HG02852 (cell line): ENCODE measurements around the gene CLDN11.

ENCODE experiments used
- ATAC-seq: cut with Tn5 transposase; IDR thresholded peaks from one replicate; pipeline ENCODE4 v1.9.1; 2021; ENCODE audit warnings: mild to moderate bottlenecking, moderate library complexity; ENCODE audit not compliant: unreplicated experiment

The CLDN11 gene

GRCh38 chr3:170426240-170426797, 7.7 kb downstream of the CLDN11 start:
- no peak for ATAC-seq

GRCh38 chr3:170428095-170428494, 9.4 kb downstream of the CLDN11 start:
- ATAC-seq = no peak

DNA sequence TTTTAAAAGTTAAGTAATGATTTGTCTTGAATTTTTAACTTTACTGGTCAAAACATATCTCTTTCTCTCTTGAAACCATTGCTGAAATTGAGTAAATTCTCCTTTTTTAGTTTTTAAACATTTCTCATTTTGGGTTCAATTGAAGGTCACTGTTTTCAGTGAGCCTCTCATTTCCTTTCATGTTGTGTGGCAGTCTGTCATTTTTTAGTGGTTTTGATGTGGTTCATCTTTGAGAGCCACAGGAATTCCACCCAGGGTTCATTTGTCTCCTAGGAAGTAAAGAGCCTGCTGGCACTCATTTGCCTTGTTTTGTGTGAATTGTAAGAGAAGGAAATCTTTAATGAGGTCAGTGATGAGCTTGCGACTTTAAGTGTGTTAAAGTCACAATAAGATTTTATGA, 10.4 kb downstream of the CLDN11 start:
- ATAC-seq = peak; percentile 71

GRCh38 chr3:170431054-170431453, 12.4 kb downstream of the CLDN11 start:
- no peak for ATAC-seq

GRCh38 chr3:170432416-170432815, 13.7 kb downstream of the CLDN11 start:
- no peak for ATAC-seq

DNA sequence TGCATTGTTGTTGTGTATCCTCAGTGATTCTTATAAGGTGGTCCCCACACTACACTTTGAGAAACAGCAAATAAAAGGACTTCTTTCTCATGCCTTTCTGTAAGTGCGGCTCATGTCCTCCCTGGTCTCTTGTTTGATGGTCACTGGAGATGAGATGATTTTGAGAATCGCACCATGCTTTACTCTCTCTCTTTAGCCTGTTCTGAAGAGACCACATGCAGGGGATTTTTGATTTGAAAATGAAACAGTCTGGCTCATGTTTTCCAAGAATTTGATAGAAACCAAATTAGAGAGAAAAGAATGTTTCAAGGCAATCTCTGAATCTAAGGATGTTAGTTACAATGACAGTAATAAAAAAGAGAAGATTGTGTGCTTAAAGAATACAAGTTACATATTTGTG, 18.0 kb downstream of the CLDN11 start:
- no peak for ATAC-seq

- no peak for ATAC-seq
These were observed 18.5 kb downstream of the CLDN11 start for GRCh38 chr3:170437176-170437575.

GRCh38 chr3:170437696-170438407, 19.2 kb downstream of the CLDN11 start:
- ATAC-seq = no peak

GRCh38 chr3:170438836-170439235, 20.2 kb downstream of the CLDN11 start:
- no peak for ATAC-seq

DNA sequence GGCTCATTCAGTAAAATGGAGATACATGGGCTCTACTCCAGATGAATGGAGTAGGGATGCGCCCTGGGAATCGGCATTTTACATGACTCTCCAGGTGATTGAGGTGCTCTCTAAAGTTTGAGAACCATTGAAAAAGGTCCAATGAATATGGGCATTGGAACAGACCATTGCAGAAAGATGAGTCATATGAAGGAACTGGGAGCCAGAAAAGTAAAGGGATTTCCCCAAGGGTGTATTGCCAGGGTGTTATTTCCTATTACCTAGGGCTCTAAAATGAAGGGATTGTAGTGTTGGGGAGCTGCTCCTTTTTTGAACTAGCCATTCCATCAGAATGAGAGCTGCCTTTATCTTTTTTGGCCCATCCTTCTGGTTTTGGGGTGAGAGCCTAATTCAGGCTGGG, 21.7 kb downstream of the CLDN11 start:
- no peak for ATAC-seq

DNA sequence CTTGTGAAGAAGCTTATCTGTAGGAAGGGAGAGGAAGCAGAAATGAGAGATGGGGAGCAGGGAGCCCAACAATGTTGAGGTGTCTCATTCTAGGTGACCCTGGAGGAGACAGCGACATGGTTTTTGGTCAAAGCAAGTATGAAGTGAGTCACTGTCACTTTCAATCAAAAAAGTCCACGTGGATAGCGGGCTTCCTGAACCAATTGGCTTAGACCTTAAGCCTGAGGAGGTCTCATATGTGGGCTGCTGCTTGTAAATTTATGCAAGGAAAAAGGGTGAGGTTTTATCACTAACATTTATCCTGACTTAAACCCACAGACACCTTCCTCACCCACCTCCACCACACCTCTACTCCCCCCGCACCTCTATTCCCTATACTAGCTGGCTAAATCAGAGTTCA, 22.7 kb downstream of the CLDN11 start:
- ATAC-seq = no peak

- ATAC-seq = no peak
These were observed 24.3 kb downstream of the CLDN11 start for GRCh38 chr3:170442947-170443346.

DNA sequence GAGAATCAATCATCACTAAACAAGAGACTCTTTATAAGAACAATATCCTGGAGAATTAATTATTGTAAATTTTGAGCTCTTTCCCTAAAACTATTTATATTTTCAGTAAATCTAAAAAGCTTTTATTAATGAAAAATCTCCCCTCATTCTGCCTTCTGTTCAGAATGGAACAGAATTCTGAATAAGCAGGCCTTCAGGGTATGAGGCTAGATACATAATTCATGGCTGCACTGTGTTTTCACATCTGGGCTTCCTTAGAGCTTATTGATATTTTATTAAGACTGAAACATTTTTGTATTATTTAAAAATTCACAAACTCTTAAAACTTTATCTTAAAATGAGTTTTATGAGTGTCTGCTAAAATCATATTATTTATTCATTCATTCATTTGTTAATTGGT, 24.8 kb downstream of the CLDN11 start:
- ATAC-seq = no peak

DNA sequence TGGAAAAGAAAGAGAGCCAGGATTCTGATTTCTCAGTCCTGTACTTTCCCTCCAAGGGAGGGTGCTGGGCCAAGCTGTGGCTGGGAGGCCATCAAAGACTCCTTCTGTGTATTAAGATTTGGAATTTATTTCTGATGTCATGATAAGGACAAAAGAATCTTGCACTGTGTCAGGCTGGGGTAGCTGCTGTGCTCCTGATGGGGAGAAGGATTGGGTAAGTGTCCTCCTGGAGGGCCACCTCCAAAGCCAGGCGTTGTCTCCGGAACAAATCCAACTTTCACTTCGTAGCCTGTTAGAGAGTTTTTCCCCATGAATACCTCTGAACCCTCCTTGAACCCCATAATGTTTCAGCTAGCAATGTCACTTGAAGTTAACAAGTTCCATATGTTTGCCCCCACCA, 29.9 kb downstream of the CLDN11 start:
- no peak for ATAC-seq

- ATAC-seq = no peak
These were observed 31.4 kb downstream of the CLDN11 start for GRCh38 chr3:170450039-170450438.

DNA sequence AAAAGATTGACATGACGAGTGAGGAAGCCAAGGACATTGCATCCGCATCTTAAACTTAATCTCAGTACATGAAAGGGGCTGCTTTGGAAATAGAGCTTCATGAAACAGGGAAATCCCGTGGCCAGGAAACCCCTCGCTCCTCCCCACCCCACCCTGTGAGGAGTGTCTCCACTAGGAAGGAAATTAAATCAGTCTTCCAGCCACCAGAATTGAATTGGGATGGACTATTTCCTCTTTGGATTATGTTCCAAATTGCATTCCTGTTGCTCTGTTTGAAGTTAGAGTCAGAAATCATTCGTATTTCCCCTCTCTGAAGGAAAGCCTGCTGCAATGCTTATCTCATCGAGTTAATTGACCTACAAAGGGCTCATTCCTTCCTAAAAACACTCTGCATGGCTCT, 35.8 kb downstream of the CLDN11 start:
- ATAC-seq = no peak

GRCh38 chr3:170458285-170458684, 39.6 kb downstream of the CLDN11 start:
- ATAC-seq = no peak

- ATAC-seq = no peak
These were observed 44.3 kb downstream of the CLDN11 start for GRCh38 chr3:170463011-170463410.

DNA sequence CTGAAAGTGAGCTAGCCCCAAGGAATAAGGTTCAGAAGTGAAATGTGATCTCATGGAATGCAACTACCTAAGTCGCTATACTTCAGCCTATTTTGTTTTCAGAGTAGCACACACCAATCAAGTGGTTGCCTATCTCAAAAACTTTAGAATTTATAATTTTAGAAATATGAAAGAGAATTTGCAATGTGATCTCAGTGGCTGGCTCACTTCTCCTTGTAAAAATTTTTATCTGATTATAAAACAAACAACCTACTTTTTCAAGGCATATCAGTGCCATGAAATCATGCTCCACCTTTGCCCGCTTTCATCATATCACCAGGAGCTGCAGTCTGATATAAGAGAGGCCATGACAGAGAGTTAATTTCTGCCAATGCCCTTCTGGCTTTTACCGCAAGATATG, 47.3 kb downstream of the CLDN11 start:
- ATAC-seq = no peak

DNA sequence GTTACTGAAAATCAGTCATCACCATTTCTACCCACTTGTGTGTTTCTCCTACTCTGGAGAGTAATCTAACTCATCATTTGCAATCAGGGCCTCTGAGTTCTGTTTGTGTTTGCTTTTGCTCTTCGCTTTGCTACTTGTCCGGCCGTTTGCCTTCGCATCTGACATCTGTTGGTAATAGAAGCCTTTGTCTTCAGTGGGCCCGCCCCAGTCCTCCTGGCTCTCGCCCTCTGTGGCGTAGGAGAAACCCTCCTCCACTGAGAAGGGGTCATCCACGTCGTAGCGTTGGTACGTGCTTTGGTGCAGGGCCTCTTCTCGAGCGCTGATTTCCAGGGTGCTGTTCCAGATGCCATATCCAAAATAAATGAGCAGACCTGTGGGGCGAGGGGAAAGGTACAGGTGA, 48.3 kb downstream of the CLDN11 start:
- no peak for ATAC-seq

DNA sequence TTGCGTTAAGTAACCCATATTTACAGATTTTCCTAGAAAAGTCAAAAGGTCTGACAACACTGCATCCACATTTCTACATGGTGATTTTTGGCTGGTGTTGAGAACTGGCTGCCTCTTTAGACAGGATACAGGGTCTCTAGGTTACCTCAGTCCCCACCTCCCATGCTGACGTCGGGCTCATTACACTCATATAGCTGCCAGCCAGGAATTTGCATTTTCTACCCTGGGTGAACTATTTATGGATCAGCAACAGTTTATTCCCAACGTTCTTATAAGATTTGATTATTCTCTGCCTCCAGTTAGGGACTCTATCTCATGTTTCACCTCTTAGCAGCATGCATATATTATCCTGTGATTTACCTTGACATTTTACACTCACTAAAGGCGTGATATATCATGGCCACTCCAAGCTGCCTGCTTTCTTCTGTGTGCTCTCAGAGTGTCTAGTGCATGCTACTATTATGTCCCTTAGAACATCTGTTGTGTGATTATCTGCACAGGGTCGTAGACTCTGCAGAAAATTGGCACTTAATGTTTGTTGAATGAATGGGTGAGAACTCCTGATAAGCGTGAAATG, 49.0 kb downstream of the CLDN11 start:
- ATAC-seq = no peak
